Kidney (tissue), 14 donors: ENCODE results near the gene HUS1. TPM values are rescaled to one million over a fixed set of nuclear protein-coding genes. Genes with fewer than 3 reads are reported as not detected.

Experiments used
- DNase-seq, 5 donors: peaks; one replicate each; pipeline ENCODE4 v3.0.0-alpha.2; 2013 to 2020
- FAIRE-seq: peaks from 2 replicates; lab custom pipeline; 2012; peaks lifted over from hg19 to GRCh38; lab: Jason Lieb, UNC
- H3K27ac ChIP-seq, 2 donors: one replicate each; pipeline ENCODE4 v1.7.0; 2013; ENCODE audit warnings: low read depth in 2 of 2, low read length in 2 of 2, inconsistent platforms in 1 of 2
- H3K27me3 ChIP-seq: one replicate; pipeline ENCODE4 v1.7.1; 2013; ENCODE audit warnings: low read length, inconsistent platforms; ENCODE audit not compliant: control insufficient read depth, insufficient read depth
- H3K36me3 ChIP-seq, 3 donors: one replicate each; pipeline versions ENCODE4 v1.7.0 to v1.7.1; 2013; ENCODE audit warnings: low read length in 3 of 3, control low read depth in 1 of 3, inconsistent platforms in 1 of 3; ENCODE audit not compliant: insufficient read depth in 3 of 3, control insufficient read depth in 2 of 3
- H3K4me1 ChIP-seq, 3 donors: one replicate each; pipeline versions ENCODE4 v1.7.0 to v1.7.1; 2013; ENCODE audit warnings: low read length in 3 of 3, inconsistent platforms in 1 of 3, low read depth in 1 of 3; ENCODE audit not compliant: control insufficient read depth in 2 of 3, insufficient read depth in 2 of 3
- H3K4me3 ChIP-seq, 3 donors: one replicate each; pipeline versions ENCODE4 v1.7.0 to v1.8.1; 2013; ENCODE audit warnings: low read length in 3 of 3, control low read depth in 1 of 3, inconsistent platforms in 1 of 3
- H3K9ac ChIP-seq, 3 donors: one replicate each; pipeline versions ENCODE4 v1.7.0 to v1.7.1; 2013; ENCODE audit warnings: low read length in 3 of 3, control low read depth in 1 of 3, inconsistent platforms in 1 of 3
- H3K9me3 ChIP-seq, 3 donors: one replicate each; pipeline versions ENCODE4 v1.7.0 to v1.7.1; 2013; ENCODE audit warnings: low read length in 3 of 3, control low read depth in 1 of 3, inconsistent platforms in 1 of 3; ENCODE audit not compliant: control insufficient read depth in 2 of 3, insufficient read depth in 1 of 3
- CTCF ChIP-seq: IDR thresholded peaks from 3 replicates; pipeline ENCODE4 v1.5.1; 2012; ENCODE audit warnings: mild to moderate bottlenecking, moderate library complexity, borderline replicate concordance; ENCODE audit not compliant: insufficient read depth; ENCODE audit errors: extremely low read depth
- intact Hi-C: fragments of 100-400 bp; cut with DNase I; formaldehyde crosslinking; loops from one replicate; pipeline ENCODE4 v1.11.1; 2022
- polyA plus RNA-seq: library from polyadenylated mRNA; stranded (reverse); fragments of 350-450 nt; fragmentation: Illumina TruSeq; extraction: RNeasy Lipid Tissue Mini Kit (QIAGEN cat#74804); gene quantifications from one replicate; pipeline ENCODE4 v1.2.3, GENCODE V29; 2014; ENCODE audit warnings: low read depth, low replicate concordance; ENCODE audit not compliant: insufficient read depth
- total RNA-seq: library from RNA; stranded (reverse); fragmentation: NEBNext Ultra II Directional; extraction: Animal tissue kit (Norgen Biotek cat#: 25700); gene quantifications from one replicate; pipeline ENCODE4 v1.2.1, GENCODE V29; 2021
- donor health status: control.
- donor health status: control.
- donor health status: control.
- donor health status: control.
- donor health status: control.
- donor health status: DM: yes; HTN: yes; CAD: no.
- donor health status: Normal renal cell carcinoma (clear cell type).

Gene HUS1
- total and polyA plus RNA-seq, 2 donors from 2014 or later: 13.4 to 29.5 TPM

- intact Hi-C loops: no loop called here
- no peaks in the 10 kb centered on the region for H3K36me3 ChIP-seq
- TF ChIP-seq CTCF: no peak
- no peak overlapping the region for H3K9ac ChIP-seq
- no peak for FAIRE-seq
- no peaks in the 10 kb centered on the region for H3K27me3 ChIP-seq
- H3K9me3 ChIP-seq: peaks cover 0 to 3% (median 0%) of the 10 kb centered on the region in 3 donors
- H3K4me1 ChIP-seq: no peaks in the 10 kb centered on the region
- DNase-seq: no peak
- no peak overlapping the region for H3K4me3 ChIP-seq
- H3K27ac ChIP-seq: no peak overlapping the region
Observed at GRCh38 chr7:48017674-48018073, 38.3 kb upstream of the HUS1 start.

- no peak overlapping the region for H3K9ac ChIP-seq
- intact Hi-C loops: no loop called here
- no peak overlapping the region for H3K4me3 ChIP-seq
- H3K27me3 ChIP-seq: no peaks in the 10 kb centered on the region
- H3K4me1 ChIP-seq: no peaks in the 10 kb centered on the region
- no peaks in the 10 kb centered on the region for H3K36me3 ChIP-seq
- TF ChIP-seq CTCF: no peak
- FAIRE-seq (no peak), DNase-seq (no peak)
- no peak overlapping the region for H3K27ac ChIP-seq
- peaks cover 0 to 3% (median 0%) of the 10 kb centered on the region in 3 donors for H3K9me3 ChIP-seq
Observed at GRCh38 chr7:48016641-48017040, 37.2 kb upstream of the HUS1 start.

- Histone ChIP-seq H3K4me3 (no peak overlapping the region), H3K9me3 (no peaks in the 10 kb centered on the region), H3K27me3 (no peaks in the 10 kb centered on the region), H3K36me3 (no peaks in the 10 kb centered on the region), H3K27ac (no peak overlapping the region), H3K9ac (no peak overlapping the region), H3K4me1 (no peaks in the 10 kb centered on the region)
- intact Hi-C loops: no loop called here
- no peak for DNase-seq
- no peak for TF ChIP-seq CTCF
- no peak for FAIRE-seq
Observed at GRCh38 chr7:48011951-48012350, 32.5 kb upstream of the HUS1 start.

- no peaks in the 10 kb centered on the region for H3K9me3 ChIP-seq
- no peak for FAIRE-seq
Observed at GRCh38 chr7:48011323-48011722, 31.9 kb upstream of the HUS1 start.

More at GRCh38 chr7:48011323-48011722, 31.9 kb upstream of the HUS1 start:
- no peak for TF ChIP-seq CTCF
- Histone ChIP-seq H3K4me3 (no peak overlapping the region), H3K27ac (no peak overlapping the region), H3K9ac (no peak overlapping the region), H3K36me3 (no peaks in the 10 kb centered on the region), H3K27me3 (no peaks in the 10 kb centered on the region), H3K4me1 (no peaks in the 10 kb centered on the region)
- intact Hi-C loops: no loop called here
- DNase-seq: no peak
